SHP77 treated with DMSO at 0.1 percent for 48 hours (cell line): ENCODE data around the gene MFSD12.

ENCODE experiments used
- DNase-seq: peaks from one replicate; lab custom pipeline; 2025; lab: John Stamatoyannopoulos, UW

Gene MFSD12

DNA sequence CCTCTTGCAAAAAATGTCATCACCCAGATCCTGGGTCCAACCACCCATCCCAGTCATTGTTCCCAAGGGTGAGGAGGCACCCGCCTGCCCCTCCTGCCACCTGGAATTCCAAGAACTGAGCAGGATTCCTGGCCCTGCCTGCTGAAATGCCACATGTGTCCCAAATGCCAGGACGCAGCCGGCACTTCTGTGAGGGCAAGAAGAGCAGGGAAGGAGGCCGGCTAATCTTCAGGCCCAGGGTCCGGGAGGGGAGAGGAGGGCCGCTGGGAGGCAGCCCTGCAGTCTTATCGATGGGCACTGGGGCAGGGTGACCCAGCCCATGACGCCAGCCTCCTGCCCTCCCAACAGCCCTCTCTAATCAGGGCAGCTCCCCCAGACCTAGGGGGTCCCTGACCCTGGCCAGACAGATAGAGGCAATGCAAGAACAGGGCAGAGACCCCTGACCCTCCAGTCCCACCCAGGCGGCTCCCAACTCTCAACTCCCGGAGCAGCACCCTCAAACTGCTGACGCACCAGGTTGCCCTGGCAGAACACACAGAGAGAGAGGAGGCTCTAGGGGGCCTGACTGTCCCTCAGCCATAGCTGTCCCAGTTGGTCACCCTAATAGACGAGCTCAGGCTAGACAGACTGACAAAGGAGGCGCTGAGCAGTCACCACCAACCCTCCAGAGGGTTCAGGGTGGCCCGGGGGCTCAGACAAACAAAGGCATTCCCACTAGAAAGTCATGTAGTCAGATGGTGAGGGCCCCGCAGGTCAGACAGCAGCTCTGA is 1.5 kb downstream of the MFSD12 start:
- DNase-seq = no peak

DNA sequence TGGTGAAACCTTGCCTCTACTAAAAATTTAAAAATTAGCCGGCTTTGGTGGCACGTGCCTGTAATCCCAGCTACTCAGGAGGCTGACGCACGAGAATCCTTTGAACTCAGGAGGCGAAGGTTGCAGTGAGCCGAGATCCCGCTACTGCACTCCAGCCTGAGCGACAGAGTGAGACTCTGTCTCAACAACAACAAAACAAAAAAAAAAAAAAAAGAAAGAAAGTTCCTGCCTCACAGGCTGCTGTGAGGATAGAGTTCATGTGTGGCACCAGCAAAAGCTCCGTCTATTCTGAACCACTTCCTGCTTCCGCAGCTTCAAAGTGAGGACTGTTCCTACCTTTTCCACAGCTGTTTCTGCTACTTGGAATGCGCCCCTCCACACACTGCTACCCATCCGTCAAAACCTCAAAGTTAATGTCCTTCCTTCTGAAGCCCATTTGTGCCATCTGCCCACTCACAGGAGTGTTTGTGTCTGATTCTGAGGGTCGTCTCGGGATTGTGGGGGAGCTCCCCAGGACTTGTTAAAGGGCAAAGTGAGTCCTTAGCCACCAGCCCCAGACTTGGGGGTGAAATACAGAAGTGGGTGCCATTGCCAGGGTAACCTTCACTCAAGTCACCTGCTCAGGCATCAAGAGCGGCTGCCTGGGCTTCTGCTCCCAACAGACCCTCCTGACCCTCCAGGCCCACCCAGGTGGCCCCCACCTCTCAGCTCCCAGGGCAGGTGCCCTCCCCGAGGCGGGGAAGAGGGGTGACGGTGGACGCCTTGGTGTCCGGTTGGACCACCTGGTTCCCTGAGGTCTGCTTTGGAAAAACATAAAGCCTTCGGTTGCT is 2.9 kb downstream of the MFSD12 start:
- DNase-seq = no peak

DNA sequence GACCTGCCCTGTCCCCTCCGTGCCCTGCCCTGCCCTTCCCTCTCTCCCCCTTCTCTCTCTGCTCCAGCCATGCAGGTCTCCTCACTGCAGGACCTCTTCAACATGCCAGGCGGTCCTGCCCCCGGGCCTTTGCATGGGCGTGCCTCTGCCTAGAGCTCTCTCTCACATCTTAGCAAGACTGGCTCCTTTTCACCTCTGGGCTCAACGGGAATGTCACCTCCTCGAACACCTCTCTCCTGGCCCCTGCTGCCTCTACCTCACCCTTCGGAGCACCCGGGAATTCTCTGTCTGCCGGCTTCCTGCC is 5.6 kb downstream of the MFSD12 start:
- no peak for DNase-seq

DNA sequence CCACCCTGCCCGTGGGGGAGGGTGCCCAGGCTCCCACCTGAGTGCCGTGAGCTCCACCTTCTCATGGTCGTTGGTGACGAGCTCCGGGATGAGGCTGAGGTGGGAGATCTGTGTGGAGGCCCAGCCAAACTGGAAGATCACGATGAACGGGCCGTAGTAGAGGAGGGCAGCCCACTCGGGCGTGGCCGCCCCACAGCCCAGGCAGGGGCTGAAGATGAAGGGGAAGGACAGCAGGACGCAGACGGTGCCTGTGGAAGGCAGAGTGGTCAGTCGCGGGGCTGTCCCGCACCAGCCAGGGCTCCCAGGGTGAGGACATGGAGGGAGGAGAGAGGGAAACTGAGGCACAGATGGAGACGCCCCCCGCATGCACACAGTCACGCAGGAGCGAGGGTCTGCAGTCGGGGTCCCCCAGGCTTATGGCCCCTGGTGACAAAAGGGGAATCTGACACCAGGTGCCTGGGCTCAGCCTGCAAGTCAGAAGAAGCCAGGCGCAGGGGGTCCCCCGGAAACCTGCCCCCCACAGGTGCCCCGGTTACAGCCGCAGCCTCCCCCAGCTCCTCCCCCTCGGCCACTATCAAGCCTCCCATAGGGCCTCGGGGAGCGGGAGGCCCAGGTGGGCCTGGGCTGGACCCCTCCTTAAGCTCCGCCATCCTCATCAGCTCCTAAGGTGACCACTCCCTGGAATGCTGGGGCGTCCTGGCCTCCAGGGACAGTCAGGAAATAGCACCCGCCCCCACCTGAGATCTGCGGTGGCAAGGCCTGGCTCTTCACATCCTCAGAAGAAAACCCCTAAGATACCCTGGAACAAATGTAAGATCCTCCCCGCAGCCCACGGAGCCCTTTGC is 6.2 kb downstream of the MFSD12 start:
- no peak for DNase-seq

DNA sequence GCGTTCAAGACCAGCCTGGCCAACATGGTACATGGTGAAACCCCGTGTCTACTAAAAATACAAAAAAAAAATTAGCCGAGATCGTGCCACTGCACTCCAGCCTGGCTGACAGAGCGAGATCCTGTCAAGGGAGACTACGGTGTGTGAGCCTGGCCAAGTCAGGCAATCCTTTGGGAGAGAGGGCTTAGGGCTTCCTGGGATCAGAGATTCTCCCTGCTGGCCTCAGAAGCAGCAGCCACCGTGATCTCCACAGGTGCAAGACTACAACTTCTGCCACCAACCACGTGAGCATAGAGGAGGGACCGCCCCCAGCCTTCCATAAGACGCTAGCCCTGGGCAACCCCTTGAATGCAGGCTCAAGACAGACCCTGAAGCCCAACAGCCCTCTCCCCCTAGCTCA is 7.6 kb downstream of the MFSD12 start:
- DNase-seq = no peak

DNA sequence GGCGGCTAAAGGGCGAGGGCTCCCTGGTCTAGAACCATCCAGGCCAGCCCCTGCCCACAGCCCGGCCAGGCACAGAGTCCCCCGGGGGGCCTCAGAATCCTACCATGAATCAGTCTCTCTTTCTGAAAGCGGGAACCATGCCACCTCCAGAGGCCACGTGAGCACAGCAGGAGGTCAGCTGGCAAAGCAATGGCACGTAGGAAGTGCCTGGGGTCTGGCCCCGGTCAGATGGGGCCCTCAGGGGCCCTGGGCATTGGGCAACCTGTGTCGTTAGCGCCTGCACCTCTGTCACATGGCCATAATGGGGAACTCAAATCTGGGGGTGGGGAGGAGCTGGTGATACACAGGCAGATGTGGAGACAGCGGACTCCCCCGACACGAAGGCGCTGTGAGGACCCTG is 8.8 kb downstream of the MFSD12 start:
- DNase-seq = no peak

DNA sequence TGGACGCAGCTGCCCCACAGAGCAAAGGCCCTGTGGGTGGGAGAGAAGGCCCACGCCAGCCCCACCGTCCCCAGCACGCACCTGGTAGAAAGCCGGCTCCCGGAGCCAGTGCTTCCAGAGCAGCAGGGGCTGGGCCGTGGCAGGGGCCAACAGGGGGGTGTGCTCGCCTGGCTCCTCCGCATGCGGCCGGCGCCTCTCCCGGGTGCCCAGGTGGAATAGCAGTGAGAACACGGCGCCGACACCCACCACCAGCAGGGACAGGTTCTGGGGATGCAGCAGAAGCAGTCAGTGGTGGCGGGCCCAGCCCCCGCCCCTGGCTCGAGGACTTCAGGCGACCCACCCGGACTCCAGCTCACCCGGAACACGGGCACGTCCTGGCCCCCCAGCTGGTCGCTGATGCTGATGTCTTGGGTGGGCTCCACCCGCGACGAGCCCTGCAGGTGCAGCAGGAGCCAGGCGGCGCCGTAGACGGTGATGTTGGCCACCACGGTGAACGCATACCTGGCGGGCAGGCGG is 9.6 kb downstream of the MFSD12 start:
- DNase-seq = no peak

DNA sequence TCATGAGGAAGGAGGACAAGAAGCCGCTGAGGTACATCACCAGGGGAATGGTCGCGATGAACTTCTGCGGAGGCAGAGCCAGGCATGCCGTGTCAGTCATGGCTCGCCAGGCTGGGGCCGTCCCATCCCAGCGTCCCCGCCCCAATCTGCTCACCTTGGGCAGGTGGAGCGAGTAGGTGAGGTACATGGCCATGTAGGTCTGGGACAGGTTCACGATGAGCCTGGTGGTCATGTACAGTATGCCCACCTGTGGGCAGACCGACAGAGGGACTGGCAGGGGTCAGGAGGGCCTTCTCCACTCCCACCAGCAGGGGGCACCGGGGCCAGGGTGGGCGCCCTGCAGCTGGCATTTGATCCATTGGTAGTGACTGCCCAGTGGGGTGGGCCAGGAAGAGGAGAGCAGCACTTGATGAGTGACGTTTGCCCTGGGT is 10.1 kb downstream of the MFSD12 start:
- no peak for DNase-seq

DNA sequence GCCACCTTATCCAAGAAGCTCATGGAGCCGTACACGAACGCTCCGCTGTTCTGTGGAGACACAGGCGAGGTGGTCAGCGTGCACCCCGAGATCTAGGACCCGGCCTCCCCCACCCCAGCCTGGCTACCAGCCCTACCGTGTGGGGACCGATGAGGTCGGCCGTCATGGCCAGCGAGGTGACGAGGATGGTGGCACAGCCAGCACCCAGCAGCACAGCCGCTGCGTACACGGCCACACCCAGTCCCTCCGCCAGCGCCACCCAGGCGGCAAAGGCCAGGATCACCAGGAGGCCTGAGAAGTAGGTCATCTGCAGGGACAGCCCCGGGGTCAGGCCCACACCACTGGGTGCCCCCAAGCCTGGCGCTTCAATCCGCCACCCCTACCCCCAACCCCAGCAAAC is 11.3 kb downstream of the MFSD12 start:
- DNase-seq = no peak

DNA sequence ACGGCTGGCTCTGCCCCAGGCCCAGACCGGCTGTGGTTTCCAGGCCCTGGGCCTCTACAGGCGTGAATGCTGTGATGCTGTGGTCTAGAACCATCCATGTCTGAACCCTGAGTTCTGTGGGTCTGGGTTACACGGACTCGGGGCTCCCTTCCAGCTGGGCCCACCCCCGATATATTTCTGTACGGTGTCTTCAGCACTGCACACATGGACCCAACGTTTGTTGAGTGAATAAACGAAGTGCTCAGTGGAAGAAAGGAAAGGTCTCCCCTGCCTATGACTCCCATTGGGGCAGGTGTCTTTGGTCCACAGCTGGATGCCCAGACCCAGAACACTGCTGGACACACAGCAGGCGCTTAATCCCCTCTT is 11.7 kb downstream of the MFSD12 start:
- no peak for DNase-seq

DNA sequence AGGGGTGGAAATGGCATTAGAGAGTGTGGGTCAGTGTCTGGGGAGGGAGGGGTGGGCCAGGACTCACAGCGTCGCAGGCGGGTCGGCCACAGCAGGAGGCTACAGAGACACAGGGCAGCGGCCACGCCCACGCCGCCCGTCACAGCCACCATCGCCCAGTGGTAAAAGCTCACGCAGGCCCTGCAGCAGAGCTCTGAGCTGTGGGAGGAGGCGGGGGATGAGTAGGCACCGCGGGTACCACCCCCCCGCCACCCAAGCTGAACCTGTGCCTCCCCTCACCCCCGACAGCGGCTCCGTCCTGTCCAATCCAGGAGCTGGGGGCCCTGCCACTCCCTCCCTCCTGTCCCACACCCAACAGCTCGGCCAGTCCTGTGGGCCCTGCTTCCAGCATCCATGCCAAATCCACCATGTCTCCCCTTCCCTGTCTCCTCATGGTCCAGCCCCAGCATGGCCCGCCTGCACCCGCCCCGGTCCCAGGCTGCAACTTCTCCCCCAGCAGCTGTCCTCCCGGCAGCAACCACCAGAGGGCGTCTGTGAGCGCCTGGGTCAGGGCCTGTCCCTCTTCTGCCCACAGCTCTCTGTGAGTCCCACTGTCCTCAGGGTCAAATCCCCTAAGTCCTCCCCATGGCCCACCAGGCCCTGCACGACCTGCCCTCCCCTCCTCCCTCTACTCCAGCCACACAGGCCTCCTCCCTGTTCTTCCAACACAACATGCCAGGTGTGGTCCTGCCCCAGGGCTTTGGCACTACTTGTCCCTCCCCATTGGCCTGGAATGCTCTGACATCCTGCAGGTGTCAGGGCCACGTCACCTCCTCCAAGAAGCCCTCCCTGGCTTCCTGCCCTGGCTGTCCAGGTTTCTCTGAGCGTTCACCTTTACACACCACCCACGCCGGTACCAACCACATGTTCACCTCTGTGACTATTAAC is 12.4 kb downstream of the MFSD12 start:
- no peak for DNase-seq

DNA sequence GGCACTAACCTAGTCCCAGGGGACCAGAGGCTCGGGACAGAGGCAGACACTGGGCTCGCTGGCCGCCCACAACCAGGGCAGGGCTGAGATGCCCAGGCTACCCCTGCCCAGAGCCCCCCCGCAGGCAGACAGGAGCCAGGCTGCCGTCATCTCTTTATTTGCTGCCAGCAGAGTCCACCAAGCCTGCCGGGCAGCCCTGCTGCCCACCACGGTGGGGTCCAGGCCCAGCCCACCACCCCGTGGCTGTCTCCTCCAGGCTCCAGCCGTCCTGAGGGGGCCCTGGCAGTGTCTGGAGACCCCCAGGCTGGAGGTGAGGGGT is 13.4 kb downstream of the MFSD12 start:
- no peak for DNase-seq

DNA sequence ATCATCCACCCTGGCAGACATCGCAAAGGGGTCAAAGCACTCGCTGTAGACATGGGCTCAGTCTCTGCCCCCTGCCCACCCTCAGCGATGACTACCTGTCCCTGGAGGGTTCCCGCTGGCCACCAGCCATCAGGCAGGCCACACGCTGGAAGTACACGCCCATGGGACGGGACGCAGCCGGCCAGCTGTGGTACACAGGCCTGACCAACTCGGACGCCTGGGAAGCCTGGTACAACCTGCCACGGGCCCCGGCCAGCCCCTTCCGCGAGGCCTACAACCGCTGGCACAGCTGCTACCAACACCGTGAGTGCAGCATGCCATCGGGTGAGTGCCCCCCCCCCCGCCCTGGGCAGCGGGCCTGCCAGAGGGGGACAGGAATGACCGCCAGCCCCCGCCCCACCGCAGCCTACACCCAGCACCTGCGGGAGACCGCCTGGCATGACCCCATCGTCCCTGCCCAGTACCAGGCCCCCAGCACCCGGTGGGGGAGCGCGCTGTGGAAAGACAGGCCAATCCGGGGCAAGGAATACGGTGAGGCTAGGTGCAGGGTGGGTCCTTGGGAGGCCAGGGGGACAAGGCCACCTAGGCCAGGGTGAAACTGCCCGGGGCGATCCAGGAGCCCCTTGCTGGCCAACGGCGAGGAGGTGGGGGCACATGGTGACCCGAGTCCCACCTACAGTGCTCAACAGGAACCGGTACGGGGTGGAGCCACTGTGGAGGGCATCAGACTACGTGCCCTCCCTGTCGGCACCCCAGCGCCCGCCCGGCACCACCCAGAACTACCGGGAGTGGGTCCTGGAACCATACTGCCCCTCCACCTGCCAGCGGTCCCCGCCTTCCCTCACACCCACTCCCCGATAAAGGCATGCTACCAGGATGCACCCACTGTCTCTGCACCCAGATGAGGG is 14.0 kb downstream of the MFSD12 start:
- no peak for DNase-seq

DNA sequence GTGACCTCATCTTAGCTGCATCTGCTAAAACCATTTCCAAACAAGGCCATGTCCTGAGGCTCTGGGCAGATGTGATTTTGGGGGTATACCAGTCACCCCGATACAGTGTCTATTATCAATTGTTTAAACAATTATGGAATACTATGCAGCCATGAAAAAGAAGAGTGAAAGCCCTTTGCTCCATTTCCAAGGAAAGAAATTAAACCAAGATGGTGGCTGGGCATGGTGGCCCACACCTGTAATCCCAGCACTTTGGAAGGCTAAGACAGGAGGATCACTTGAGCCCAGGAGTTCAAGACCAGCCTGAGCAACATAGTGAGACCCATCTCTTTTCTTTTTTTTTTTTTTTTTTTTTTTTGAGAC is 17.6 kb downstream of the MFSD12 start:
- DNase-seq = no peak

DNA sequence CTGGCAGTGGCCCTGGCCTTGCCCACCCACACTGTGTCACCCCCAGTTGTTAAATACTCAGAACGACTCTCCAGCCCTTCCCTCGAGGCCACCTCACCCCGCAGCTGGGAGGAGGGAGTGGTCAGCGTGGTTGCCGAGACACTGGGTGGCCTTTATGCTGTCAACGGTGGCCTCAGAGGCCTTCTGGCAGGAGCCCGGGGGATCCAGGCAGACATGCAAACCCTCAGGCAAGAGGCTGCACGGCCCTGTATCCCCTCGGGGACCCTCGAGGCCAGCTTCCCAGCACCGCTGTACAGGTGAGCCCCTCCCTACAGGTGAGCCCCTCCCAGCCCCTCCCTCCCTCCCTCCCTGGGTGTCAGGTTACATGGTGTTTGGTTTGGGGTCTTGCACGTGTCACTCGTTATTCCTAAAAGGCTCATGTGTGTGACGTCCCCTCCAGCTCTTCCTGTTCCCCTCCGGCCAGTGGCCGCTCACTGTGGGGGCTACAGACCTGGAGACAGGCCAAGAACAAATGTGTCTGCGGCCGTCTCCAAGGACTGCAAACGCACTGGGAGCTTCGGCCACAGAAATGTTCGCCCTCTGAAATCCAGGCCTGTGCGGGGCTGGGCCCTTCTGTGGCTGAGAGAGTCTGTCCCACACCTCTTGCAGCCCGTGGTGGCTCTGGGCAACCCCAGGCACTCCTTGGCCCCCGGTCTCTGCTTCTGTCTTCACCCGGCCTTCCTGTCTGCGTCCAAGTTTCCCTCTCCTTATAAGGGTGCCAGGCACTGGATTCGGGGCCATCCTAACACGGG is 18.2 kb downstream of the MFSD12 start, which contains the start of gene TEKTIP1:
Gene TEKTIP1 (plus strand): TSS at position 210 of the 791 bp plus-strand sequence. CDS start 4 bp downstream, at position 214.
- no peak for DNase-seq

DNA sequence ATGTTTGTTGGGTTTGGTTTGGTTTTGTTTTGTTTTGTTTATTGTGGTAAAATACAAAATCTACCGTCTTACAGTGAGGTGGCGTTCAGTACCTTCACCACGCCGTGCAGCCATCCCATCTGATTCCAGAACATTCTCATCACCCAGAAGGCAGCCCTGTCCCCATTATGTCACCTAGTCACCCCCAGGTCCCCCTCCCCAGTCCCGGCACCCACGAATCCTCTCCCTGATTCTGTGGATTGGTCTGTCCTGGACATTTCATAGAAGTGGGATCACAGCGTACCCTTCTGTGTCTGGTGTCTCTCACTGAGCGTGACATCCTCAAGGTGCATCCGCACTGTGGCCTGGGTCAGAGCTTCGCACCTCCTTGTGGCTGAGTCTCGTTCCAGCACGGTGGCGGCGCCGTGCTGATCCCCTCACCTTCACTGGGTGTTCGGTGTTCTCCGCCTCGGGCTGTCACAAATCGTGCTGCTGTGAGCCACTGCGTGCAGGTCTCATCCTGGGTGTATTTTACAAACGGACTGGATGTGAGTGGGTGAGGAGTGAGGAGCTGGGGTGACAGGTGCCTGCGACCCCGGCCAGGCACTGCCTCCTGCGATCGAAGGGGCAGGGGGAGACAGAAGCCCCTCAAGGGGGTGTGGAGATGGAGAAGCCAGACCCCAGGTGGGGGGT is 19.0 kb downstream of the MFSD12 start:
- no peak for DNase-seq

DNA sequence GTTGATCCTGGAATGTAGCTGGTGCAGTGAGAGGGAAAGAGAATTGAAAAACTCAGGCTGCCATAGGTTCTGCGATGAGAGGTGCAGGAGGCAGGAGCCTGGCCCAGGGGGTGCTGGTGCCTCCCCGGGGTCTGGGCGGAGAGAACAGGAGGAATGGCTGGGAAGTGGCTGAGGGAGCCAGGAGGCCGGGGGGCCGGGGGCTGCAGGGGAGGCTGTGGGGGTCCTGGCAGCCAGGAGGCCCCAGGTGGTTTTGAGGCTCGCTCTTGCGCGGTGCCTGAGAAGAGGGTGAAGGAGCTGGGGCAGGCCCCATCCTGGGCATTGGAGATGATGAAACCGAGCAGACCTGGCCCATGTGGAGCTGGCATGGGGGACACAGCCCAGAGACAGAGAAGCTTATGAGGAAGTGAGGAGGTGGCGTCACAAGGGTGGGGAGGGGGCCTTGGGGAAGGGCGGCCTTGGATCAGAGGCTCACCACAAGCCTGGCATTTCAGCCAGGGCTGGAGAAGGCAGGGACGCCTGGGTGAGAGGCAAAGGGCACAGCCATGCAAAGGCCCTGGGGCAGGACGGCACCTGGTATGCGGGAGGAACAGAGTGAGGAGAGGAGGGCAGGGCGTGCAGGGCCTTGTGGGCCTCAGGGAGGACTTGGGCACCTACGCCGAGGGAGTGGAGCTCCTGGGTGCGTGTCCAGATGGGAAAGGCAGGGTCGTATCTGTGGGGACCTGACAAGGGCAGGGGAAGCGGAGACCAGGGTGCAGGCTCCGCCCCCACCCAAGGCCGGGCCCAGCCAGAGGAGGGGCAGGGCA is 19.7 kb downstream of the MFSD12 start:
- DNase-seq = no peak

DNA sequence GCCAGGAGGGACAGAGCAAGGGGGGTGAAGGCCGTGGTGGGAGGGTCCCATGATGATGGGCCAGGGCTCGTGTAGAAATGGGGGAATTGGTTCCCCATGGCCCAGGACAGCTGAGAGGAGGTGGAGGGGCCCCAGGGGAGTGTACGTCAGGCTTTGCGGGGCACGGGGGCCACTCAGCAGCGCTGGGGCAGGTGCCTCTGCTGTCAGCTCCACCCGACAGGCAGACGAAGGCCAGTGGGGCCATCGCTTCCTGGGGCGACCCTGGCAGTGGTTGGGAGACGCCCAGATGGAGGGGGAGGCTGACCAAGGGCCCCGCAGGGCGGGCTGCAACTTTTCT is 20.3 kb downstream of the MFSD12 start:
- DNase-seq = no peak
